Astrocyte (in vitro differentiated cells and primary cell): ENCODE results near the gene SLC38A10. TPM values are rescaled to one million over a fixed set of nuclear protein-coding genes. Genes with fewer than 3 reads are reported as not detected.

Source experiments
- DNase-seq: peaks from one replicate; pipeline ENCODE4 v3.0.0-alpha.2; 2010; ENCODE audit warnings: low read depth
- FAIRE-seq: peaks from 2 replicates; lab custom pipeline; 2011; peaks lifted over from hg19 to GRCh38; lab: Jason Lieb, UNC
- H2AFZ ChIP-seq: 2 replicates; pipeline ENCODE4 v1.6.0; 2012; ENCODE audit warnings: low read depth, low read length, inconsistent platforms
- H3K27ac ChIP-seq: 2 replicates; pipeline ENCODE4 v1.5.1; 2011; ENCODE audit warnings: low read depth, low read length, inconsistent platforms
- H3K27me3 ChIP-seq: 2 replicates; pipeline ENCODE4 v1.6.0; 2011; ENCODE audit warnings: low read length, inconsistent platforms; ENCODE audit not compliant: insufficient read depth
- H3K36me3 ChIP-seq: 2 replicates; pipeline ENCODE4 v1.5.1; 2011; ENCODE audit warnings: low read length, inconsistent platforms; ENCODE audit not compliant: insufficient read depth
- H3K4me1 ChIP-seq: 2 replicates; pipeline ENCODE4 v1.5.1; 2011; ENCODE audit warnings: low read length, inconsistent platforms; ENCODE audit not compliant: insufficient read depth
- H3K4me2 ChIP-seq: 2 replicates; pipeline ENCODE4 v1.6.0; 2012; ENCODE audit warnings: low read length, inconsistent platforms
- H3K4me3 ChIP-seq: 2 replicates; pipeline ENCODE4 v1.5.1; 2011; ENCODE audit warnings: low read depth, mild to moderate bottlenecking, low read length, inconsistent platforms; ENCODE audit not compliant: insufficient read depth
- H3K79me2 ChIP-seq: 2 replicates; pipeline ENCODE4 v1.6.0; 2012; ENCODE audit warnings: mild to moderate bottlenecking, low read length, inconsistent platforms; ENCODE audit not compliant: insufficient read depth
- H3K9ac ChIP-seq: 2 replicates; pipeline ENCODE4 v1.6.0; 2012; ENCODE audit warnings: mild to moderate bottlenecking, low read length, inconsistent platforms
- H3K9me3 ChIP-seq: 2 replicates; pipeline ENCODE4 v1.5.1; 2012; ENCODE audit warnings: low read depth, mild to moderate bottlenecking, low read length, inconsistent platforms; ENCODE audit not compliant: insufficient read depth
- H4K20me1 ChIP-seq: 2 replicates; pipeline ENCODE4 v1.6.0; 2012; ENCODE audit warnings: low read length, inconsistent platforms; ENCODE audit not compliant: insufficient read depth
- H3K27ac Mint-ChIP-seq: one replicate; pipeline ENCODE4 v1.8.0; 2021; ENCODE audit warnings: mild to moderate bottlenecking, mixed read lengths; ENCODE audit not compliant: unreplicated experiment
- H3K27me3 Mint-ChIP-seq: one replicate; pipeline ENCODE4 v1.8.0; 2021; ENCODE audit warnings: low read depth, mixed read lengths; ENCODE audit not compliant: unreplicated experiment
- H3K36me3 Mint-ChIP-seq: one replicate; pipeline ENCODE4 v1.8.0; 2021; ENCODE audit warnings: low read depth, mixed read lengths; ENCODE audit not compliant: unreplicated experiment
- H3K4me1 Mint-ChIP-seq: one replicate; pipeline ENCODE4 v1.8.0; 2021; ENCODE audit warnings: low read depth, mixed read lengths; ENCODE audit not compliant: unreplicated experiment
- H3K4me3 Mint-ChIP-seq: one replicate; pipeline ENCODE4 v1.8.0; 2021; ENCODE audit warnings: mild to moderate bottlenecking, moderate library complexity, mixed read lengths; ENCODE audit not compliant: unreplicated experiment
- H3K9me3 Mint-ChIP-seq: one replicate; pipeline ENCODE4 v1.8.0; 2021; ENCODE audit warnings: mild to moderate bottlenecking, mixed read lengths; ENCODE audit not compliant: unreplicated experiment
- CTCF ChIP-seq: IDR thresholded peaks from 2 replicates; pipeline ENCODE4 v1.5.1; 2011; ENCODE audit warnings: low read depth, mild to moderate bottlenecking, inconsistent platforms, low read length, moderate library complexity; ENCODE audit not compliant: insufficient read depth
- EZH2 ChIP-seq: IDR thresholded peaks from 2 replicates; pipeline ENCODE4 v1.6.1; 2012; ENCODE audit warnings: mild to moderate bottlenecking, low read length, inconsistent platforms; ENCODE audit not compliant: insufficient read depth
- total RNA-seq: library from RNA; stranded (reverse); gene quantifications from 2 replicates; pipeline ENCODE4 v1.2.1, GENCODE V29; 2021

Gene SLC38A10
- total RNA-seq, 1 donor from 2014 or later: 71.4 TPM

- Histone ChIP-seq H3K4me2 (no peak overlapping the region), H3K36me3 (peaks cover 8% of the 10 kb centered on the region), H3K9ac (no peak overlapping the region), H2AFZ (no peak overlapping the region), H3K9me3 (no peaks in the 10 kb centered on the region), H3K4me3 (no peak overlapping the region), H3K27ac (no peak overlapping the region), H3K79me2 (no peaks in the 10 kb centered on the region), H3K27me3 (no peaks in the 10 kb centered on the region), H3K4me1 (no peaks in the 10 kb centered on the region), H4K20me1 (peaks cover 10% of the 10 kb centered on the region)
- TF ChIP-seq CTCF (no peak), EZH2 (no peak)
- Mint-ChIP-seq H3K27ac (no peak overlapping the region), H3K4me1 (peaks cover 2% of the 10 kb centered on the region), H3K27me3 (peaks cover 3% of the 10 kb centered on the region), H3K4me3 (no peak overlapping the region), H3K9me3 (no peaks in the 10 kb centered on the region), H3K36me3 (peaks cover 23% of the 10 kb centered on the region)
- FAIRE-seq: no peak
- no peak for DNase-seq
Observed at GRCh38 chr17:81261582-81262336, 33.3 kb downstream of the SLC38A10 start.

GRCh38 chr17:81261096-81261495 lies 34.0 kb downstream of the SLC38A10 start:
- Histone ChIP-seq H4K20me1 (peaks cover 16% of the 10 kb centered on the region), H3K27ac (no peak overlapping the region), H3K4me2 (no peak overlapping the region), H3K27me3 (no peaks in the 10 kb centered on the region), H3K9ac (no peak overlapping the region), H3K4me1 (peaks cover 3% of the 10 kb centered on the region), H3K79me2 (no peaks in the 10 kb centered on the region), H3K4me3 (no peak overlapping the region), H3K36me3 (peaks cover 8% of the 10 kb centered on the region), H2AFZ (no peak overlapping the region), H3K9me3 (no peaks in the 10 kb centered on the region)
- TF ChIP-seq EZH2 (no peak), CTCF (no peak)
- H3K27me3 Mint-ChIP-seq: peaks cover 3% of the 10 kb centered on the region
- H3K9me3 Mint-ChIP-seq: no peaks in the 10 kb centered on the region
- peaks cover 23% of the 10 kb centered on the region for H3K36me3 Mint-ChIP-seq
- no peak for FAIRE-seq
- no peak overlapping the region for H3K4me3 Mint-ChIP-seq
- no peak for DNase-seq
- H3K27ac Mint-ChIP-seq: no peak overlapping the region
- H3K4me1 Mint-ChIP-seq: peaks cover 2% of the 10 kb centered on the region

GRCh38 chr17:81260641-81261040 lies 34.5 kb downstream of the SLC38A10 start:
- H3K9me3 ChIP-seq: no peaks in the 10 kb centered on the region
- DNase-seq: no peak
- peaks cover 4% of the 10 kb centered on the region for H3K4me1 ChIP-seq
- Mint-ChIP-seq H3K9me3 (no peaks in the 10 kb centered on the region), H3K4me3 (no peak overlapping the region), H3K27me3 (peaks cover 3% of the 10 kb centered on the region), H3K36me3 (peaks cover 23% of the 10 kb centered on the region), H3K27ac (no peak overlapping the region), H3K4me1 (peaks cover 2% of the 10 kb centered on the region)
- peaks cover 4% of the 10 kb centered on the region for H3K36me3 ChIP-seq
- no peak overlapping the region for H3K4me3 ChIP-seq
- no peak overlapping the region for H3K27ac ChIP-seq
- no peaks in the 10 kb centered on the region for H3K27me3 ChIP-seq
- H3K9ac ChIP-seq: no peak overlapping the region
- no peak for TF ChIP-seq EZH2
- no peak for TF ChIP-seq CTCF
- no peak overlapping the region for H3K4me2 ChIP-seq
- no peak overlapping the region for H2AFZ ChIP-seq
- H4K20me1 ChIP-seq: peaks cover 21% of the 10 kb centered on the region
- H3K79me2 ChIP-seq: no peaks in the 10 kb centered on the region
- FAIRE-seq: no peak
